ENCODE results near the gene TRAF3IP1. TPM values are rescaled to one million over a fixed set of nuclear protein-coding genes. Genes with fewer than 3 reads are reported as not detected.

TRAF3IP1 gene
- total RNA-seq, 2 donors from 2014 or later: 5.4 to 10.9 TPM

- WGBS, 2 donors: 84 to 89% methylated on average over 5 of the region's 5 CpGs
- no peaks in the 10 kb centered on the region for H3K9me3 ChIP-seq
- intact Hi-C loops (cut with DNase I): no loop called here
- H3K27me3 ChIP-seq: no peaks in the 10 kb centered on the region
- DNase-seq (no peak), ATAC-seq (no peak)
- no peak for TF ChIP-seq POLR2A (IDR thresholded peaks at IDR 0.05)
- H3K36me3 ChIP-seq (replicated peaks in 1 of 2; ENCODE audit: insufficient read depth in 1 of 2, low read depth in 2 of 2): no peaks in the 10 kb centered on the region
- no peak overlapping the region for H3K4me3 ChIP-seq
- H3K4me1 ChIP-seq: peaks cover 4% of the 10 kb centered on the region
- H3K27ac ChIP-seq: no peak overlapping the region
Measured at GRCh38 chr2:238337846-238338245, 17.5 kb downstream of the TRAF3IP1 start.

GRCh38 chr2:238338710-238339394 is 18.5 kb downstream of the TRAF3IP1 start:
- intact Hi-C loops (cut with DNase I): no loop called here
- Histone ChIP-seq H3K4me1 (peaks cover 4% of the 10 kb centered on the region), H3K27me3 (no peaks in the 10 kb centered on the region), H3K36me3 (replicated peaks in 1 of 2; ENCODE audit: insufficient read depth in 1 of 2, low read depth in 2 of 2) (no peaks in the 10 kb centered on the region), H3K9me3 (no peaks in the 10 kb centered on the region), H3K27ac (no peak overlapping the region), H3K4me3 (no peak overlapping the region)
- TF ChIP-seq POLR2A (IDR thresholded peaks at IDR 0.05) (no peak), CTCF (IDR thresholded peaks at IDR 0.05) (no peak)
- no peak for DNase-seq
- no peak for ATAC-seq
- WGBS, 2 donors: 79 to 83% methylated on average over 15 of the region's 15 CpGs

- WGBS, 2 donors: 64 to 75% methylated on average over 11 of the region's 11 CpGs
- H3K36me3 ChIP-seq (replicated peaks in 1 of 2; ENCODE audit: insufficient read depth in 1 of 2, low read depth in 2 of 2): no peaks in the 10 kb centered on the region
- no peaks in the 10 kb centered on the region for H3K9me3 ChIP-seq
- TF ChIP-seq CTCF (IDR thresholded peaks at IDR 0.05) (no peak), POLR2A (IDR thresholded peaks at IDR 0.05) (no peak)
- H3K4me1 ChIP-seq: peaks cover 4% of the 10 kb centered on the region
- DNase-seq: peak in 2 of 4 donors; percentile 18 to 36
- H3K4me3 ChIP-seq: no peak overlapping the region
- no peaks in the 10 kb centered on the region for H3K27me3 ChIP-seq
- H3K27ac ChIP-seq: no peak overlapping the region
- intact Hi-C loops (cut with DNase I): no loop called here
- ATAC-seq: peak; percentile 16
Measured at GRCh38 chr2:238339395-238339780, 19.1 kb downstream of the TRAF3IP1 start.

- H3K9me3 ChIP-seq: no peaks in the 10 kb centered on the region
- ATAC-seq (peak; percentile 78), DNase-seq (peak; percentile 30 to 58 (median 35))
- no peak overlapping the region for H3K4me3 ChIP-seq
- intact Hi-C loops (cut with DNase I): no loop called here
- H3K36me3 ChIP-seq (replicated peaks in 1 of 2; ENCODE audit: insufficient read depth in 1 of 2, low read depth in 2 of 2): no peaks in the 10 kb centered on the region
- H3K4me1 ChIP-seq: peaks cover 4% of the 10 kb centered on the region
- H3K27ac ChIP-seq: no peak overlapping the region
- WGBS, 2 donors: 18 to 61% methylated on average over 5 to 11 of the region's 11 CpGs
- TF ChIP-seq POLR2A (IDR thresholded peaks at IDR 0.05) (no peak), CTCF (IDR thresholded peaks at IDR 0.05) (peak; percentile 20 to 53 (median 33))
- H3K27me3 ChIP-seq: no peaks in the 10 kb centered on the region
Measured at GRCh38 chr2:238339814-238340213, 19.5 kb downstream of the TRAF3IP1 start.

- 92 to 93% methylated on average over 9 of the region's 9 CpGs for WGBS, 2 donors
- no peak overlapping the region for H3K4me3 ChIP-seq
- no peak for TF ChIP-seq POLR2A (IDR thresholded peaks at IDR 0.05)
- TF ChIP-seq CTCF (IDR thresholded peaks at IDR 0.05): no peak
- H3K36me3 ChIP-seq (replicated peaks in 1 of 2; ENCODE audit: insufficient read depth in 1 of 2, low read depth in 2 of 2): no peaks in the 10 kb centered on the region
- intact Hi-C loops (cut with DNase I): no loop called here
- DNase-seq (no peak), ATAC-seq (no peak)
- peaks cover 4% of the 10 kb centered on the region for H3K4me1 ChIP-seq
- no peak overlapping the region for H3K27ac ChIP-seq
- H3K27me3 ChIP-seq: no peaks in the 10 kb centered on the region
- no peaks in the 10 kb centered on the region for H3K9me3 ChIP-seq
Measured at GRCh38 chr2:238341536-238341935, 21.2 kb downstream of the TRAF3IP1 start.

All from body of pancreas (tissue), 4 donors.